Thoracic aorta (tissue), 2 donors: ENCODE data around the gene RNF141. TPM values are rescaled to one million over a fixed set of nuclear protein-coding genes. Genes with fewer than 3 reads are reported as not detected.

ENCODE experiments used
- ATAC-seq: fragments of 150-250 bp; one replicate; pipeline ENCODE4 v1.8.0; 2017; ENCODE audit warnings: low read depth; ENCODE audit not compliant: insufficient number of reproducible peaks, low FRiP score
- DNase-seq: peaks from one replicate; pipeline ENCODE4 v3.0.0-alpha.2; 2020; ENCODE audit warnings: low spot score
- H3K27ac ChIP-seq, 2 donors: fragments of 200-600 bp; sonication (generic); 1 replicate in 1 of 2; 2 replicates in 1 of 2; pipeline ENCODE4 v1.5.1; 2016; ENCODE audit warnings: mild to moderate bottlenecking in 2 of 2, moderate library complexity in 2 of 2
- H3K27me3 ChIP-seq: fragments of 200-600 bp; sonication (generic); replicated peaks from 2 replicates; pipeline ENCODE4 v1.6.0; 2016; ENCODE audit warnings: mild to moderate bottlenecking; ENCODE audit not compliant: insufficient read depth
- H3K36me3 ChIP-seq: fragments of 200-600 bp; sonication (generic); one replicate; pipeline ENCODE4 v1.5.1; 2016
- H3K4me1 ChIP-seq, 2 donors: fragments of 200-600 bp; sonication (generic); 1 replicate in 1 of 2; 2 replicates in 1 of 2; pipeline versions ENCODE4 v1.5.1 to v1.6.0; 2016; ENCODE audit warnings: low read depth in 2 of 2, mild to moderate bottlenecking in 1 of 2; ENCODE audit not compliant: control insufficient read depth in 1 of 2
- H3K4me3 ChIP-seq: fragments of 200-600 bp; sonication (generic); 2 replicates; pipeline ENCODE4 v1.5.1; 2016; ENCODE audit warnings: mild to moderate bottlenecking
- H3K9me3 ChIP-seq: fragments of 200-600 bp; sonication (generic); 2 replicates; pipeline ENCODE4 v1.5.1; 2016
- CTCF ChIP-seq: fragments of 200-600 bp; sonication (generic); IDR thresholded peaks from one replicate; pipeline ENCODE4 v1.5.1; 2019; ENCODE audit warnings: antibody characterized with exemption
- total RNA-seq, 2 donors: library from RNA; depleted of rRNA; stranded (reverse); fragments of >200 nt; gene quantifications; one replicate each; pipeline versions ENCODE4 v1.1.0 to v1.2.3, GENCODE V29; 2016

Gene RNF141
- total RNA-seq, 2 donors from 2014 or later: 37.3 to 47.2 TPM

- no peak overlapping the region for H3K27ac ChIP-seq
- H3K9me3 ChIP-seq: peaks cover 3% of the 10 kb centered on the region
- no peaks in the 10 kb centered on the region for H3K4me1 ChIP-seq
- ATAC-seq (no peak), DNase-seq (no peak)
- H3K27me3 ChIP-seq: no peaks in the 10 kb centered on the region
- no peak for TF ChIP-seq CTCF
- no peak overlapping the region for H3K4me3 ChIP-seq
- H3K36me3 ChIP-seq: no peaks in the 10 kb centered on the region
Measured at GRCh38 chr11:10551290-10551592, 10.3 kb upstream of the RNF141 start.

- H3K4me1 ChIP-seq: no peaks in the 10 kb centered on the region
- peaks cover 3% of the 10 kb centered on the region for H3K9me3 ChIP-seq
- TF ChIP-seq CTCF: no peak
- no peaks in the 10 kb centered on the region for H3K36me3 ChIP-seq
- DNase-seq (no peak), ATAC-seq (no peak)
- H3K27ac ChIP-seq: no peak overlapping the region
- no peaks in the 10 kb centered on the region for H3K27me3 ChIP-seq
- no peak overlapping the region for H3K4me3 ChIP-seq
Measured at GRCh38 chr11:10550503-10551289, 9.7 kb upstream of the RNF141 start.

DNA sequence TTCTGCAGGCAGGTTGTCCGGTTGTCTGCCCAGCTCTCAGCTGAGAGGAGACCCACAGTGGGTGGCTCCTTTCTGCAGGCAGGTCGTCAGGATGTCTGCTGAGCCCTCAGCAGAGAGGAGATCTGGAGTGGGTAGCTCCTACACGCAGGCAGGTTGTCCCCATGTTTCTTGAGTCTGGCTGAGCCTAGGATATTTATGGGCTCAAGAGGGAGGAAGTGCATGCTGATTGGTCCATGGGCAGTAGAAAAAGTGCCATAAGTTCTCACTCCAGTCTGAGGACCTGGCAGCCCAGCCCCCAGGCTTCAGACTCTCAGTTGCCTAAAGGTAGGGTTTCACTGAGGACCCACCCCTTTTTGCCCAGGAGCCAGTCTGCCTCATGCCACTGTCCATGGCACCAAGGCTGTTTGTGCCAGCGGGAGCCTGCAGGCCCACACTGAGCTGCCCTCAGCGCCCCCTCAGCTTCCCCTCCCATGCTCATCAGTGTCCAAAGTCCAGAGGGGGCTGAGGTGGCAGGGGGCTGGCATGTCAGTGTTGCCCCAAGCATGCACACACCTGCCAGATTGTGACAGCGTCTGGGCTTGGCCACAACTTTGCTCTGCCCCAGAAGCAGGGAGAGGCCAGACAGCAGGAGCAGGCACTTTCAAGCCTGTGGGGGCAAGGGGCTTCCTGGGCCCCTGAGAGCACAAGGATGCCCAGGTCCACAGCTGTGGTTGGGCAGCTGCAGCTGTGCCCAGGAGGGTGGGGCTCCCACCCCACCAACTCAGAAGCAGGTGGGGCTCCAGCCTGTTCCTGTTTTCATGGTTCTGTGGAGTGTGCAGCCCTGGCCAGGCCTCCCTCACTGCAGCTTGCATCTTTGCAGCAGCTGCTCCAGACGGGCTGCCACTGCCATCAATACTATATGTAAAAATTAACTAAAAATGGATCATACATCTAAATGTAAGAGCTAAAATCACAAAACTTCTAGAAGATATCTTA lies 3.8 kb upstream of the RNF141 start:
- Histone ChIP-seq H3K36me3 (no peaks in the 10 kb centered on the region), H3K4me3 (no peak overlapping the region), H3K4me1 (peaks cover 1 to 4% of the 10 kb centered on the region in 2 donors), H3K9me3 (no peaks in the 10 kb centered on the region), H3K27ac (no peak overlapping the region), H3K27me3 (no peaks in the 10 kb centered on the region)
- DNase-seq: no peak
- no peak for ATAC-seq
- TF ChIP-seq CTCF: no peak

DNA sequence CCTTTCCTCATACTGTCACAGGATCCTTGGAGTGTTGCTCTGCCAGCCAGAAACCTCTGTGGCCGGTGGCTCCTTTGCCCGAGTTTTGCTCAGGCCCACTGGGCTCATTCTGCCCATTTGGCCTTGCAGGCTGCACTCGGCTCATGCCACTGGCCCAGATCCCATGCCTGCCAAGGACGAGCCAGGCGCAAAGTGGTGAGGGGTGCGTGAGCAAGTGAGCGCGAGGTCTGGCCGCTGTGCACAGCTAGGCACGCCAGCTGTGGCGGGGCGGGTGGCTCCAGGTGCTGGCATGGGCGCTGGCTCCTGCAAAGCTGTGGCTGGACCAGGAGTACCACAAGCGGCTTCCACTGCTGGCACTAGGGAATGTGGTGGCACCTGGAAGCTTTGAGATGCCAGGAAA lies 2.8 kb upstream of the RNF141 start:
- ATAC-seq (no peak), DNase-seq (no peak)
- H3K4me3 ChIP-seq: no peak overlapping the region

More for the DNA sequence above, 2.8 kb upstream of the RNF141 start:
- Histone ChIP-seq H3K36me3 (no peaks in the 10 kb centered on the region), H3K27me3 (no peaks in the 10 kb centered on the region), H3K27ac (no peak overlapping the region), H3K4me1 (peaks cover 2 to 12% of the 10 kb centered on the region in 2 donors), H3K9me3 (no peaks in the 10 kb centered on the region)
- no peak for TF ChIP-seq CTCF
